DOHH2 (cell line): Measurements from ENCODE around the gene PRKCH.

Experiments used
- H3F3A ChIP-seq: fragments of 200-600 bp; sonication (generic), shearing (Covaris generic); 2 replicates; pipeline ENCODE4 v1.6.0; 2016; ENCODE audit warnings: antibody characterized with exemption, mild to moderate bottlenecking; ENCODE audit not compliant: control insufficient read depth, insufficient read depth
- H3K27ac ChIP-seq: fragments of 200-600 bp; sonication (generic); 2 replicates; pipeline ENCODE4 v1.5.1; 2014; ENCODE audit warnings: low read depth, mild to moderate bottlenecking, low read length, moderate library complexity
- H3K27me3 ChIP-seq: fragments of 200-600 bp; sonication (generic); 2 replicates; pipeline ENCODE4 v1.6.1; 2014; ENCODE audit warnings: mild to moderate bottlenecking, low read length, mixed read lengths; ENCODE audit not compliant: control insufficient read depth
- H3K36me3 ChIP-seq: fragments of 200-600 bp; sonication (generic); 2 replicates; pipeline ENCODE4 v1.6.1; 2014; ENCODE audit warnings: mild to moderate bottlenecking, low read length, moderate library complexity, mixed read lengths; ENCODE audit not compliant: control insufficient read depth
- H3K4me1 ChIP-seq: fragments of 200-600 bp; sonication (generic); 2 replicates; pipeline ENCODE4 v1.6.1; 2014; ENCODE audit warnings: mild to moderate bottlenecking, low read length, mixed read lengths; ENCODE audit not compliant: control insufficient read depth
- H3K4me2 ChIP-seq: fragments of 200-600 bp; sonication (generic); 2 replicates; pipeline ENCODE4 v1.6.0; 2014; ENCODE audit warnings: mild to moderate bottlenecking, low read length, moderate library complexity
- H3K4me3 ChIP-seq: fragments of 200-600 bp; sonication (generic); 2 replicates; pipeline ENCODE4 v1.5.1; 2014; ENCODE audit warnings: mild to moderate bottlenecking, low read length, mixed read lengths
- H3K79me2 ChIP-seq: fragments of 200-600 bp; sonication (generic); 2 replicates; pipeline ENCODE4 v1.6.1; 2014; ENCODE audit warnings: mild to moderate bottlenecking, low read length, mixed read lengths; ENCODE audit not compliant: control insufficient read depth
- H3K9me2 ChIP-seq: fragments of 200-600 bp; sonication (generic); replicated peaks from 2 replicates; pipeline ENCODE4 v1.6.1; 2014; ENCODE audit warnings: mild to moderate bottlenecking, low read length, mixed read lengths; ENCODE audit not compliant: control insufficient read depth
- H3K9me3 ChIP-seq: fragments of 200-600 bp; sonication (generic); 2 replicates; pipeline ENCODE4 v1.6.1; 2014; ENCODE audit warnings: antibody characterized with exemption, low read length, mixed read lengths; ENCODE audit not compliant: control insufficient read depth, insufficient read depth
- H4K20me1 ChIP-seq: fragments of 200-600 bp; sonication (generic); 2 replicates; pipeline ENCODE4 v1.6.0; 2014; ENCODE audit warnings: low read depth, mild to moderate bottlenecking, antibody characterized with exemption, low read length, moderate library complexity; ENCODE audit not compliant: control insufficient read depth, insufficient read depth
- EZH2phosphoT487 ChIP-seq: fragments of 200-600 bp; sonication (generic); IDR thresholded peaks from 2 replicates; pipeline ENCODE4 v1.6.1; 2017; ENCODE audit warnings: borderline replicate concordance, mild to moderate bottlenecking, antibody characterized with exemption, low read length, moderate library complexity, mixed read lengths
- TF ChIP-seq, protein P1 (sequence below): fragments of 200-600 bp; sonication (generic); IDR thresholded peaks from one replicate; pipeline ENCODE4 v1.5.1; 2014; ENCODE audit warnings: antibody characterized with exemption, mild to moderate bottlenecking, low read depth, low read length; ENCODE audit not compliant: poor library complexity, severe bottlenecking

PRKCH gene

DNA sequence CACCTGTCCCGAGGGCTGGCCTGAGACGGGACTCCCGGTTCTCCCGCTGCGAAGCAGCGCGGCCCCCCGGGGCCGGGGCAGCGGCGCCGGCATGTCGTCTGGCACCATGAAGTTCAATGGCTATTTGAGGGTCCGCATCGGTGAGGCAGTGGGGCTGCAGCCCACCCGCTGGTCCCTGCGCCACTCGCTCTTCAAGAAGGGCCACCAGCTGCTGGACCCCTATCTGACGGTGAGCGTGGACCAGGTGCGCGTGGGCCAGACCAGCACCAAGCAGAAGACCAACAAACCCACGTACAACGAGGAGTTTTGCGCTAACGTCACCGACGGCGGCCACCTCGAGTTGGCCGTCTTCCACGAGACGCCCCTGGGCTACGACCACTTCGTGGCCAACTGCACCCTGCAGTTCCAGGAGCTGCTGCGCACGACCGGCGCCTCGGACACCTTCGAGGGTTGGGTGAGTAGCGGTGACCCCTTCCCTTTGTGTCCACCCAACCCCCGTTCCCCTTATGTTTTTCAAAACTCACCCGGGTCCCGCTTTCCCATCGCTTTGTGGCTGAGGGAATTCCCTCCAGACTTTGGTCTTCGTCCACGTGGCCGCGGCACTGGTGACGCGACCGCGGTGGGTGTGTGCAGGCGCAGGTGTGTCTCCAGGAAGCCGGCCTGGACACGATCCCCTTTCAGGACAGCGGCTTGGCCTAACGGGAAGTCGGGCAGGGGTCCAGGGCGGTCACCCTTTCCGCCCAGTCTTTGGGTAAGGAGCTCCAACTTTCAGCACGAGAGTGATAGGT, 826 bp downstream of the PRKCH start:
- no peaks in the 10 kb centered on the region for H4K20me1 ChIP-seq
- no peaks in the 10 kb centered on the region for H3K36me3 ChIP-seq
- H3K4me3 ChIP-seq, result no peak overlapping the region
- no peak for TF ChIP-seq EZH2phosphoT487
- TF ChIP-seq, protein P1, sequence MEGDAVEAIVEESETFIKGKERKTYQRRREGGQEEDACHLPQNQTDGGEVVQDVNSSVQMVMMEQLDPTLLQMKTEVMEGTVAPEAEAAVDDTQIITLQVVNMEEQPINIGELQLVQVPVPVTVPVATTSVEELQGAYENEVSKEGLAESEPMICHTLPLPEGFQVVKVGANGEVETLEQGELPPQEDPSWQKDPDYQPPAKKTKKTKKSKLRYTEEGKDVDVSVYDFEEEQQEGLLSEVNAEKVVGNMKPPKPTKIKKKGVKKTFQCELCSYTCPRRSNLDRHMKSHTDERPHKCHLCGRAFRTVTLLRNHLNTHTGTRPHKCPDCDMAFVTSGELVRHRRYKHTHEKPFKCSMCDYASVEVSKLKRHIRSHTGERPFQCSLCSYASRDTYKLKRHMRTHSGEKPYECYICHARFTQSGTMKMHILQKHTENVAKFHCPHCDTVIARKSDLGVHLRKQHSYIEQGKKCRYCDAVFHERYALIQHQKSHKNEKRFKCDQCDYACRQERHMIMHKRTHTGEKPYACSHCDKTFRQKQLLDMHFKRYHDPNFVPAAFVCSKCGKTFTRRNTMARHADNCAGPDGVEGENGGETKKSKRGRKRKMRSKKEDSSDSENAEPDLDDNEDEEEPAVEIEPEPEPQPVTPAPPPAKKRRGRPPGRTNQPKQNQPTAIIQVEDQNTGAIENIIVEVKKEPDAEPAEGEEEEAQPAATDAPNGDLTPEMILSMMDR, result no peak
- H3K4me1 ChIP-seq, result no peaks in the 10 kb centered on the region
- no peaks in the 10 kb centered on the region for H3K79me2 ChIP-seq
- H3K27me3 ChIP-seq, result peaks cover 16% of the 10 kb centered on the region; the same call in 1 of the 2 replicates
- no peak overlapping the region for H3K27ac ChIP-seq
- no peaks in the 10 kb centered on the region for H3F3A ChIP-seq
- no peak overlapping the region for H3K4me2 ChIP-seq
- H3K9me2 ChIP-seq, result no peaks in the 10 kb centered on the region
- peaks cover 4% of the 10 kb centered on the region; the same call in 1 of the 2 replicates for H3K9me3 ChIP-seq

DNA sequence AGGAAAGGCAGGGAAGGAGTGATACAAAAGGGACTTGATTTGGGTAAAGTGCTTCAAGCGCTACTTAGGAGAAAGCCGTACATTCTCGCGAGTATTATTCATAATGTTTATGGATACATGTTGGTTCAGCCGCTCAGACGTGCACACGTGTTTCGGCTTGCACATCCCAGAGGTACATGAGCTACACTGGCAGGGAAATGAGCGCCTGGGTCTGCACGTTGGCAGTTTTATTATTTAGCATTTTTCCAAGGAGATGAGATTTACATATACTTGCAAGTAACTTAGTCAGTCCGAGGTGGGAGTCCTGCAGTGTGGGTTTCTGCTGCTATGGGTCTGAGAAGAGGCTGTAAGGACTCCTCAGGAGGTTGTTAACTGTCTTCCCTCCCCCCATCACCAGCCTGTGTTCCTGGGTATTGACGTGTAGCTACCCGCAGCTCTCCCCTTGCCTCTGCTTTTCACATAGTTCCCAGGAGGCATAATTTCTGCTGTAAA, 1.5 kb downstream of the PRKCH start:
- Histone ChIP-seq H3F3A (no peaks in the 10 kb centered on the region), H3K4me2 (no peak overlapping the region), H3K4me1 (no peaks in the 10 kb centered on the region), H3K9me2 (no peaks in the 10 kb centered on the region), H3K27ac (no peak overlapping the region), H3K79me2 (no peaks in the 10 kb centered on the region), H3K27me3 (peaks cover 16% of the 10 kb centered on the region; the same call in 1 of the 2 replicates), H3K4me3 (no peak overlapping the region), H3K9me3 (peaks cover 4% of the 10 kb centered on the region; the same call in 1 of the 2 replicates), H4K20me1 (no peaks in the 10 kb centered on the region), H3K36me3 (no peaks in the 10 kb centered on the region)
- TF ChIP-seq, protein P1, result no peak
- no peak for TF ChIP-seq EZH2phosphoT487

DNA sequence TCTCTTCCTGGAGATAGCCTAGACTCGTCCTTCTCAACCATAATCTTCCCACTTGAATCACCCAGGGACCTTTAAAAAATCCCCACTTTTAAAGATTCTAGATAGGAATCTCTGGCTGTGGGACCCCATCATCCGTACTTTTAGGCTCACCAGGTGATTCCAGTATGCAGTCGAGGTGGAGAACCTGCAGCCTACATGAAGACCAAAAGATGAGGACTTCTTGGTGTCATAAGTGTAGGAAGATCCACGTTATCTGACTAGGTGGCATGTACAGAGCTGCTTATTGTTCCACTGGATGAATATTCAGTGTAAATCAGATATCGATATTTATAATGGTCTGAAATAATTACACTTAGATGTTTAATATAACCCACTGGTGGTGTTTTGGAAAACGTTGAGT, 2.6 kb downstream of the PRKCH start:
- Histone ChIP-seq H3K27me3 (peaks cover 16% of the 10 kb centered on the region; the same call in 1 of the 2 replicates), H3K9me2 (no peaks in the 10 kb centered on the region), H3K9me3 (peaks cover 4% of the 10 kb centered on the region; the same call in 1 of the 2 replicates), H3F3A (no peaks in the 10 kb centered on the region), H4K20me1 (no peaks in the 10 kb centered on the region), H3K4me3 (no peak overlapping the region), H3K4me2 (no peak overlapping the region), H3K27ac (no peak overlapping the region), H3K4me1 (no peaks in the 10 kb centered on the region), H3K79me2 (no peaks in the 10 kb centered on the region), H3K36me3 (no peaks in the 10 kb centered on the region)
- TF ChIP-seq, protein P1, result no peak
- no peak for TF ChIP-seq EZH2phosphoT487
